HFFc6 (cell line): ENCODE measurements around the gene SIPA1L3. TPM values are rescaled to one million over a fixed set of nuclear protein-coding genes. Genes with fewer than 3 reads are reported as not detected.
A peak's percentile ranks its signal among the peaks of the same experiment; 100 is the strongest.

ENCODE experiments used
- DNase-seq: peaks from one replicate; pipeline ENCODE4 v3.0.0-alpha.2; 2018
- H3K27ac Mint-ChIP-seq: 2 replicates; pipeline ENCODE4 v1.8.0; 2020; ENCODE audit warnings: mild to moderate bottlenecking, mixed read lengths
- H3K27me3 Mint-ChIP-seq: 2 replicates; pipeline ENCODE4 v1.8.0; 2021; ENCODE audit warnings: mild to moderate bottlenecking, moderate library complexity, mixed read lengths; ENCODE audit not compliant: insufficient read depth
- H3K36me3 Mint-ChIP-seq: 2 replicates; pipeline ENCODE4 v1.8.0; 2021; ENCODE audit warnings: low read depth, mixed read lengths
- H3K4me1 Mint-ChIP-seq: 2 replicates; pipeline ENCODE4 v1.8.0; 2020; ENCODE audit warnings: low read depth, mixed read lengths
- H3K4me3 Mint-ChIP-seq: 2 replicates; pipeline ENCODE4 v1.8.0; 2020; ENCODE audit warnings: mild to moderate bottlenecking, moderate library complexity, mixed read lengths
- H3K9me3 Mint-ChIP-seq: 2 replicates; pipeline ENCODE4 v1.8.0; 2020; ENCODE audit warnings: mild to moderate bottlenecking, mixed read lengths
- total RNA-seq, 6 experiments: library from RNA; stranded (reverse); fragmentation: NEBNext Ultra II Directional; extraction: Animal tissue kit (Norgen Biotek cat#: 25700); gene quantifications; 2 replicates in 1 of 6; 3 replicates in 5 of 6; pipeline ENCODE4 v1.2.3, GENCODE V29; 2021
- TF ChIP-seq, protein P1 (sequence below): fragments of 200-600 bp; sonication (generic); IDR thresholded peaks from 2 replicates; pipeline ENCODE4 v1.5.0; 2021; ENCODE audit warnings: antibody characterized with exemption, mild to moderate bottlenecking

The SIPA1L3 gene
- total RNA-seq, 6 experiments from 2014 or later: 34.0 to 46.7 (median 41.8) TPM

GRCh38 chr19:38130399-38130798 is 223.4 kb downstream of the SIPA1L3 start:
- TF ChIP-seq, protein P1, sequence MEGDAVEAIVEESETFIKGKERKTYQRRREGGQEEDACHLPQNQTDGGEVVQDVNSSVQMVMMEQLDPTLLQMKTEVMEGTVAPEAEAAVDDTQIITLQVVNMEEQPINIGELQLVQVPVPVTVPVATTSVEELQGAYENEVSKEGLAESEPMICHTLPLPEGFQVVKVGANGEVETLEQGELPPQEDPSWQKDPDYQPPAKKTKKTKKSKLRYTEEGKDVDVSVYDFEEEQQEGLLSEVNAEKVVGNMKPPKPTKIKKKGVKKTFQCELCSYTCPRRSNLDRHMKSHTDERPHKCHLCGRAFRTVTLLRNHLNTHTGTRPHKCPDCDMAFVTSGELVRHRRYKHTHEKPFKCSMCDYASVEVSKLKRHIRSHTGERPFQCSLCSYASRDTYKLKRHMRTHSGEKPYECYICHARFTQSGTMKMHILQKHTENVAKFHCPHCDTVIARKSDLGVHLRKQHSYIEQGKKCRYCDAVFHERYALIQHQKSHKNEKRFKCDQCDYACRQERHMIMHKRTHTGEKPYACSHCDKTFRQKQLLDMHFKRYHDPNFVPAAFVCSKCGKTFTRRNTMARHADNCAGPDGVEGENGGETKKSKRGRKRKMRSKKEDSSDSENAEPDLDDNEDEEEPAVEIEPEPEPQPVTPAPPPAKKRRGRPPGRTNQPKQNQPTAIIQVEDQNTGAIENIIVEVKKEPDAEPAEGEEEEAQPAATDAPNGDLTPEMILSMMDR: no peak
- no peak overlapping the region for H3K27ac Mint-ChIP-seq
- H3K36me3 Mint-ChIP-seq: peaks cover 11% of the 10 kb centered on the region
- no peaks in the 10 kb centered on the region; the same call in 1 of the 2 replicates for H3K4me1 Mint-ChIP-seq
- H3K4me3 Mint-ChIP-seq: no peak overlapping the region
- peaks cover 1% of the 10 kb centered on the region; the same call in 1 of the 2 replicates for H3K27me3 Mint-ChIP-seq
- H3K9me3 Mint-ChIP-seq: no peaks in the 10 kb centered on the region
- no peak for DNase-seq

- TF ChIP-seq, protein P1: no peak
- Mint-ChIP-seq H3K9me3 (no peaks in the 10 kb centered on the region), H3K27ac (no peak overlapping the region), H3K36me3 (peaks cover 7% of the 10 kb centered on the region), H3K4me3 (no peak overlapping the region), H3K4me1 (no peaks in the 10 kb centered on the region; the same call in 1 of the 2 replicates), H3K27me3 (peaks cover 1% of the 10 kb centered on the region; the same call in 1 of the 2 replicates)
- no peak for DNase-seq
Observed at GRCh38 chr19:38132781-38133180, 225.8 kb downstream of the SIPA1L3 start.

- no peaks in the 10 kb centered on the region for H3K9me3 Mint-ChIP-seq
- H3K27ac Mint-ChIP-seq: peak overlapping the region; percentile 8; the same call in 1 of the 2 replicates
- DNase-seq: no peak
- TF ChIP-seq, protein P1: no peak
- H3K36me3 Mint-ChIP-seq: peaks cover 7% of the 10 kb centered on the region
- peaks cover 1% of the 10 kb centered on the region; the same call in 1 of the 2 replicates for H3K27me3 Mint-ChIP-seq
- H3K4me1 Mint-ChIP-seq: no peaks in the 10 kb centered on the region; the same call in 1 of the 2 replicates
- no peak overlapping the region for H3K4me3 Mint-ChIP-seq
Observed at GRCh38 chr19:38133319-38133718, 226.3 kb downstream of the SIPA1L3 start.

DNA sequence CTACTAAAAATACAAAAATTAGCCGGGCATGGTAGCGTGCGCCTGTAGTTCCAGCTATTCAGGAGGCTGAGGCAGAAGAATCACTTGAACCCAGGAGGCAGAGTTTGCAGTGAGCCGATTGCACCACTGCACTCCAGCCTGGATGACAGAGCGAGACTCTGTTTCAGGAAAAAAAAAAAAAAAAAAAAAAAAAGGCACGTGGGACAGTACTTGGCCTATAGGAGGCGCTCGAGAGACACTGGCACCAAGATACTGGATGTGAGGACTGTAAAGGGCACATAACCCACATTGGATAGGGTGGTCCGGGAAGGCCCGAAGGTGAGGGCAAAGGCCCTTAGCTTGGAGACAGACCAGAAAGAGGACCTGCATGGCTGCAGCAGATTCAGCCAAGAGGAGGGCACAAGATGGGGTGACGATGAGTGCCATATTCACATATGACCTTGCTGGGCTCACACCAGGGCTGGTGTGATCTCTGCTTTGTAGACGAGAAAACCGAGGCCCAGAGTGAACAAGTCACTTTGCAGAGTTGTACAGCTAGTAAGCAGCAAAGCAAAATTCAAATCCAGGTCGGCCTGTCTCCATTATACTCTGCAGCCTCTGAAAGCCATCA is 227.6 kb downstream of the SIPA1L3 start:
- Mint-ChIP-seq H3K4me3 (no peak overlapping the region), H3K4me1 (no peaks in the 10 kb centered on the region; the same call in 1 of the 2 replicates), H3K36me3 (peaks cover 7% of the 10 kb centered on the region), H3K27ac (0 out of 2 replicates have a peak overlapping the region, but pooled peaks have one; percentile 21), H3K9me3 (no peaks in the 10 kb centered on the region), H3K27me3 (peaks cover 1% of the 10 kb centered on the region; the same call in 1 of the 2 replicates)
- TF ChIP-seq, protein P1: peak; percentile 89
- DNase-seq: peak; percentile 24

GRCh38 chr19:38135150-38135998 is 228.4 kb downstream of the SIPA1L3 start:
- Mint-ChIP-seq H3K36me3 (peaks cover 7% of the 10 kb centered on the region), H3K9me3 (no peaks in the 10 kb centered on the region), H3K4me3 (no peak overlapping the region), H3K27me3 (peaks cover 1% of the 10 kb centered on the region; the same call in 1 of the 2 replicates), H3K27ac (peak overlapping the region; percentile 21; the same call in 1 of the 2 replicates), H3K4me1 (no peaks in the 10 kb centered on the region; the same call in 1 of the 2 replicates)
- DNase-seq: no peak
- TF ChIP-seq, protein P1: no peak
